ENCODE measurements around the gene LY6G5C. TPM values are rescaled to one million over a fixed set of nuclear protein-coding genes. Genes with fewer than 3 reads are reported as not detected.
A peak's percentile ranks its signal among the peaks of the same experiment; 100 is the strongest.

The LY6G5C gene
- total RNA-seq, 1 experiment from 2014 or later: not detected

DNA sequence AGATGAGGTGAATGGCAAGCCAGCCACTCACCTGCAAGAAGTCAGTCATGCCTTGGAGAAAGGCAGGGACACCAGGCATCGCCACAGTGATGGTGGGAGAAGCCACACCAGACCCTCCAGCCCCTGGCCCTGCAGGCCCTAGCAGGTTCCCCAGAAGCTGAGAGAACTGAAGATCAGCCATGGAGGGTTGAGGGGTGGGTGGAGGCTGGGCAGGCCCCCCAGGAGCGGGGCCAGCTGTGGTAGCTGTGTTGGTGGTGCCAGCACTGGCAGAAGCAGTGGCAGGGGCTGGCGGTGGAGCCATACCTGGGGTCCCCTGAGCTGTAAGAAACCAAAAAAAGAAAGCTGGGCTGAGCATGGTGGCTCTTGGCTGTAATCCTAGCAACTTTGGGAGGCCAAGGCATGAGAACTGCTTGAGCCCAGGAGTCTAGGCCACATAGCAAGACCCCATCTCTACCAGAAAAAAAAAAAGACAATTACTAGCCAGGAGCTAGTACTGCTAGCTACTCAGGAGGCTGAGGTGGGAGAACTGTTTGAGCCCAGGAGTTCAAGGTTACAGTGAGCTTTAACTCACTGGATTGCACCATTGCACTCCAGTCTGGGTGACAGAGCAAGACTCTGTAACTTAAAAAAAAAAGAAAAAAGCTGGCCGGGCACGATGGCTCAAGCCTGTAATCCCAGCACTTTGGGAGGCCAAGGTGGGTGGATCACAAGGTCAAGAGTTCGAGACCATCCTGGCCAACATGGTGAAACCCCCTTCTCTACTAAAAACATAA is 37.9 kb downstream of the LY6G5C start:
- no peak for DNase-seq (ENCODE audit: low spot score)

DNA sequence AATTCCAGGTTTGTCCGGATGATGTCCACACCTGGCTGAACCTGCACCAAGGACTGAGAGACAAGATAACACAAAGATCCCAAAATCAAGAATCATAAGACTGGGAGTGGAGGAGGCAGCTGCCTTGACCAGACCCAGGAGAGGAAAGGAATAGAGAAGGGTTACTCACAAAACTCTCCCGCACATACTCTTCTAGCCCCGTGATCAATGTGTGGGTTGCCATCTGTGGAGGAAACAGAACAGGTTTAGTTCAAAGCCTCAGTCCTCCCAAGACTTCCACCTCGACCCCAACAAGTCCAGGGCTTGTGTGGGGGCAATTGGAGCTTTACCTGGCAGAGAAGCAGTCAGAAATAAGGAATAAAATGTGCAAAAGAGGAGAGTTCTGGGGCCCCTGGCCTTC is 39.5 kb downstream of the LY6G5C start:
- DNase-seq (ENCODE audit: low spot score): no peak

DNA sequence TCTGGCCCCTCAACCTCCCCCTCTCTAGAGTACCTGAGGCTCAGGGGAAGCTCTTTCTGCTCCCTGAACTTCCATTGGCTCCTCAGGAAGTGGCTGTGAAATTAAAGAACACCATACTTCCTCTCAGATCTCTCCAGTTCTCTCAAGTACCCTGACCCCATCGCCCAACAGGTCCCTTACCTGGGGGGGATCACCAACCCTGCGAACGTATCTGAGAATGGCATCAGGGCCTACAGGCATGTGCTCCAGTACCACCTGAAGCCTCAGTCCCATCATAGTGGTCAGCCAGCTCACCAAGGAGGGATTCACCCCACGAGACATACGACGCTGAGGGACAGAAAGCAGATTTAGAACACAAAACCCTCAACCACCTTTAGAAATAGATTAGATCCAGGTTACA is 40.3 kb downstream of the LY6G5C start:
- no peak for DNase-seq (ENCODE audit: low spot score)

DNA sequence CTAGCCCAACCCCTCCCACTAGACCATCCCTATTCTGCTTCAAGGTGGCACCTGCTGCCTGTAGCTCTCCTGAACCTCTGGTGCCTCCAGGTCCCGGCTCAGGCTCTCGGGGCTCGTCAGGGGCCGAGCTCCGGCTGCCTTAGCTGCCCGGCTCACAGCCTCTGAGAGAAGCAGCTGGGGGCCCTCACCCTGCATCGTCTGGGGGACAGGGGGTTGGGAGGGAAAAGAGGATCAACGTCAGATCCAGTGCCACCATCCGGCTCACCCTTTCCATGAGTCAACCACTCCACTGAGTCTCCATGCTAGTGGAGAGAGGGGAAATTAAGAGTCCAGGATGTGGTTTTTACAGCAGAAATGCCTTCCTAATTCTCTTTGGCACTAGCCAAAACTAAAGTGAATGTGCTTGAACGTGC is 41.4 kb downstream of the LY6G5C start:
- DNase-seq (ENCODE audit: low spot score): peak; percentile 88

DNA sequence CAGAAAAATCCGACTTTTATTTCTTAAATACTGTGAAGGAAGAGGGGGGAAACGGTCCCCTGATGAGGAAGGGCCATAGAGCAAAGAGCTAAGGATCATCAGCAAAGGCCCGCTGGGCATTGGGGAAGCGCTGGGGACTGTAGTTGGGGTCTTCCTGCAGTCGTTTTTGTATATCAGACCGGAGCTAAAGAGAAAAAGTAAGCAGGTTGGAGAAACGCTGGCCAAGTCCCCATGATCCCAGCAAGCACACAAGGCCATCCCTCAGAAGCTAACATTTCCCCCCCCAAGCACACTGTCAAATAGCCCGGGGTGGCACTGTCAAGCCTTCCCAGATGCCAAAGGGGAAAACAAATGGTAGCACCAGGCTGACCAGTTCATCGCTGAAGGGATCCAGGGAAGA is 41.8 kb downstream of the LY6G5C start:
- DNase-seq (ENCODE audit: low spot score): no peak

DNA sequence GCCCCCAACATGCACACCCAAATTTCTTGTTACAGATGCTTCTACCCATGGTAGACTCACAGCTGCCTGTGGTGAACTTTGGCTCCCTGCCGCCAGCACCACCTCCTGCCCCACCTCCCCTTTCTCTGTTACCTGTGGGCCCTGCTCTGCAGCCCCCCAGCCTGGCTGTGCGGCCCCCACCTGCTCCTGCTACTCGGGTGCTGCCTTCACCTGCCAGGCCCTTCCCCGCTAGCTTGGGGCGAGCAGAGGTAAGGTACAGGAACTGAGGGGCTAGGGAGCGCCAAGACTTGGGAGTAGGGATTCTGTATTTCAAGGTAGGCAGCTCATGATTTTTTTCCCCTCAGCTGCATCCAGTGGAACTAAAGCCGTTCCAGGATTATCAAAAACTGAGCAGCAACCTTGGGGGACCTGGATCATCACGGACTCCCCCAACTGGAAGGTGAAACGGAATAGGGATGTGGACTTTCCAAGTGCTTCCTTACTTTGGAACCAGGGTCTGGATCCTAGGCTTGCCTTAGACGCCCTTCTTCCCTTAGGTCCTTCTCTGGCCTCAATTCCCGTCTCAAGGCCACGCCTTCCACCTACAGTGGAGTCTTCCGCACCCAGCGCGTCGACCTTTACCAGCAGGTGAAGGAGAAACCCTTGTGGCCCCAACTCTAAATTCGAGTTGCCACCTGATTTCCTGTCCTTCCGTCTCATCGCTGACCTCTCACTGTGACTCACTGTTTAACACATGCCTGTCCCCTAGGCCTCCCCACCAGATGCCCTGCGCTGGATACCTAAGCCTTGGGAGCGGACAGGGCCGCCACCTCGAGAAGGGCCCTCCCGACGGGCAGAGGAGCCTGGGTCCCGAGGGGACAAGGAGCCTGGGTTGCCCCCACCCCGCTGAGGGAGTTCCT is 43.9 kb downstream of the LY6G5C start:
- DNase-seq (ENCODE audit: low spot score): no peak

DNA sequence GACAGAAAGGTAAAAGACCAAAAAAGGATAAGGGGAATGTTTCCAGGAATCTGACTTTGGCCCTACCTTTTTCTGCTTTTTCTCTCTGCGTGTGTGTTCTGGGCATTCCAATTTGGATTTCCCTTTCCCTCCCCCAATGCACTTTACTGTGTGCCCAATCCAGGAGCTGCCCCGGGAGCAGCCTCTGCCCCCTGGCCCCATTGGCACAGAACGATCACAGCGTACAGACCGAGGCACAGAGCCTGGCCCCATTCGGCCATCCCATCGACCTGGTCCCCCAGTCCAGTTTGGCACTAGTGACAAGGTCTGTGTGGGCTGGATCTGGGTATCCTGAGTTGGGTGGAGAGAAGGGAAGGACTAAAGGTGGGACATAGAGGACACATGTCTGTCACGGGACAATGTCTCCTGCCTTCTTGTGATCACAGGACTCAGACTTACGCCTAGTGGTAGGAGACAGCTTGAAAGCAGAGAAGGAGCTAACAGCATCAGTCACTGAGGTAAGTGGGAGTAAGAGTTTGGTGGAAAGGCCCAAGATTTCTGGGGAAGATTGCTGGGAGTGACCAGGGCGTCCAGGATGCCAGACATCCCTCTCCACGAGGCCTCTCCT is 45.8 kb downstream of the LY6G5C start:
- DNase-seq (ENCODE audit: low spot score): no peak

DNA sequence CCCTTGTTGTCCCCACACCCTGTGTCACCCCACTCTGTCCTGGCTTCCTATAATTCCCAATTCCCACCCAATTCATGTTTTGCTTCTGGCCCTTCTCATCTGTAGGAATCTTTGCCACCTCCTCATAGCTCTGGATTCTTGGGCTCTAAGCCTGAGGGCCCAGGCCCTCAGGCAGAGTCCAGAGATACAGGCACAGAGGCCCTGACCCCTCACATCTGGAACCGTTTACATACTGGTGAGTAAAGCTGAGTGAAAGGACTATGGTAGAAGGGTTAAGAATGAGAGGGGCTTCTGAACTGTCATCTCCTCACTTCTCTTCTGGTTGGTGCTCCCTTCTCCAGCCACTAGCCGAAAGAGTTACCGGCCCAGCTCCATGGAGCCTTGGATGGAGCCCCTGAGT is 46.7 kb downstream of the LY6G5C start:
- DNase-seq (ENCODE audit: low spot score): no peak

DNA sequence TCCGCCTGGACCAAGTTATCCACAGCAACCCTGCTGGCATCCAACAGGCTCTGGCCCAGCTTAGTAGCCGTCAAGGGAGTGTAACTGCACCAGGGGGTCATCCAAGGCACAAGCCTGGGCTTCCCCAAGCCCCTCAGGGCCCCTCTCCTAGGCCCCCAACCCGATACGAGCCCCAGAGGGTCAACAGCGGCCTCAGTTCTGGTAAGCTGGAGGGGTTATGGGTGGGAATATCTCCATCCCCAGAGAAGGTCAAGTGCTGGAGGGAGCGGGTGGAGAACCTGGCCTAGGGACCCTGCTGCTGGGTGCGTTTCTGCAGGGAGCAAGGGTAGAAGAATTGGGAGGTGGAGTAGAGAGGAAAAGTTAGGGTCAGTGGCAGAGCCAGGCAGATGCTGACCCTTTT is 47.4 kb downstream of the LY6G5C start:
- DNase-seq (ENCODE audit: low spot score): no peak

DNA sequence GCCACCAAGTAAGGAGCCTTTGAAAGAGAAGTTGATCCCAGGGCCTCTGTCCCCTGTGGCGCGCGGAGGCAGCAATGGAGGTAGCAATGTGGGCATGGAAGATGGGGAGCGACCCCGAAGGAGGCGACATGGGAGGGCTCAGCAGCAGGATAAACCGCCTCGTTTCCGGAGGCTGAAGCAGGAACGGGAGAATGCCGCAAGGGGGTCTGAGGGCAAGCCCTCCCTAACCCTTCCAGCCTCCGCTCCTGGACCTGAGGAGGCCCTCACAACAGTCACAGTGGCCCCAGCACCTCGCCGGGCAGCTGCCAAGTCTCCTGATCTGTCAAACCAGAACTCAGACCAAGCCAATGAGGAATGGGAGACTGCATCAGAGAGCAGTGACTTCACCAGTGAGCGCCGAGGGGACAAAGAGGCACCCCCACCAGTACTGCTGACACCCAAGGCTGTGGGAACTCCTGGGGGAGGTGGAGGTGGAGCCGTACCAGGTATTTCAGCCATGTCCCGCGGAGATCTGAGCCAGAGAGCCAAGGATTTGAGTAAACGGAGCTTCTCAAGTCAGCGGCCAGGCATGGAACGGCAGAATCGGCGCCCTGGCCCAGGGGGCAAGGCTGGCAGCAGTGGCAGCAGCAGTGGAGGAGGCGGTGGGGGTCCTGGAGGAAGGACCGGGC is 48.5 kb downstream of the LY6G5C start:
- no peak for DNase-seq (ENCODE audit: low spot score)

DNA sequence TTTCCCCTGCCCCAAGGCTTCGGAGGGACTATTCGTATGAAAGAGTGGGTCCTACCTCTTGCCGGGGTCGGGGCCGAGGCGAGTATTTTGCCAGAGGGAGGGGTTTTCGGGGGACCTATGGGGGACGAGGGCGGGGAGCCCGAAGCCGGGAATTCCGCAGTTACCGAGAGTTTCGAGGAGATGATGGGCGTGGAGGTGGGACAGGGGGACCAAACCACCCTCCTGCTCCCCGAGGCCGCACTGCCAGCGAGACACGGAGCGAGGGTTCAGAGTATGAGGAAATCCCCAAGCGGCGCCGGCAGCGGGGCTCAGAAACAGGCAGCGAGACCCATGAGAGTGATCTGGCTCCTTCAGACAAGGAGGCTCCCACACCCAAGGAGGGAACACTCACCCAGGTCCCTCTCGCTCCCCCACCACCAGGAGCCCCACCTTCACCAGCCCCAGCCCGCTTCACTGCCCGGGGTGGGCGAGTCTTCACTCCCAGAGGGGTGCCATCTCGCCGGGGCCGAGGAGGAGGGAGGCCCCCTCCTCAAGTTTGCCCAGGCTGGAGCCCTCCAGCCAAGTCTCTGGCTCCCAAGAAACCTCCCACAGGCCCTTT is 49.1 kb downstream of the LY6G5C start:
- no peak for DNase-seq (ENCODE audit: low spot score)

DNA sequence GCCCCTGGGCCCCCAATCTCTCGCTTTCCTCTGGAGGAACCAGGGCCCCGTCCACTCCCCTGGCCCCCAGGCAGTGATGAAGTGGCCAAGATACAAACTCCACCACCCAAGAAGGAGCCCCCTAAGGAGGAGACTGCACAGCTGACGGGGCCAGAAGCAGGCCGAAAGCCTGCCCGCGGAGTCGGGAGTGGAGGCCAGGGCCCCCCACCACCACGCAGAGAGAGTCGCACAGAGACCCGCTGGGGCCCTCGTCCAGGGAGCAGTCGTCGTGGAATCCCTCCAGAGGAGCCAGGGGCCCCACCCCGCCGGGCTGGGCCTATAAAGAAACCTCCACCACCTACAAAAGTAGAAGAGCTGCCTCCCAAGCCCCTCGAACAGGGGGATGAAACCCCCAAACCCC is 49.7 kb downstream of the LY6G5C start:
- no peak for DNase-seq (ENCODE audit: low spot score)

DNA sequence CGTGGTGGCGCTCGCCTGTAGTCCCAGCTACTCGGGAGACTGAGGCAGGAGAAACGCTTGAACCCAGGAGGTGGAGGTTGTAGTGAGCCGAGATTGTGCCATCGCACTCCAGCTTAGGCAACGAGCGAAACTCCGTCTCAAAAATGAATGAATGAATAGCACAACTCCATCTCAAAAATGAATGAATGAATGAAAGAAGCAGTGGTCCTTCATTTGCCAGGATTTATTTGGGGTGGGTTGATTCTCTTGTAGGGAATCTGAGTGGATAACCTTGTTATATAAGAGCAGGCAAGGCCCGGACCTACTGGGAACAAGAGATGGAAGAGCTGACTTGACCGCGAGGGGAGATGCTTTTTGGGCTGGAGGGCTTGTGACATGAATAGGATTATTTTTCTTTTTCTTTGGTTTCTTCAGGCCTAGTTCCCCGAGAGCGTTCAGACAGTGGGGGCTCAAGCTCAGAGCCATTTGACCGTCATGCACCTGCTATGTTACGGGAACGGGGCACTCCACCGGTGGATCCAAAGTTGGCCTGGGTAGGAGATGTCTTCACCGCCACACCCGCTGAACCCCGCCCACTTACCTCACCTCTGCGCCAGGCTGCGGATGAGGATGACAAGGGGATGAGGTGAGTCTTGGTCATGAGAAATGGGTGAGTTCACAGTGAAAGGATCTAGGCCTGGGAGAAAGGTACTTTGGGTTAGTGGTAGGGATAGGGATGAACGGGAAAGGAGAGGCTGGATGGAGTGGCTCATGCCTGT is 50.5 kb downstream of the LY6G5C start:
- no peak for DNase-seq (ENCODE audit: low spot score)

DNA sequence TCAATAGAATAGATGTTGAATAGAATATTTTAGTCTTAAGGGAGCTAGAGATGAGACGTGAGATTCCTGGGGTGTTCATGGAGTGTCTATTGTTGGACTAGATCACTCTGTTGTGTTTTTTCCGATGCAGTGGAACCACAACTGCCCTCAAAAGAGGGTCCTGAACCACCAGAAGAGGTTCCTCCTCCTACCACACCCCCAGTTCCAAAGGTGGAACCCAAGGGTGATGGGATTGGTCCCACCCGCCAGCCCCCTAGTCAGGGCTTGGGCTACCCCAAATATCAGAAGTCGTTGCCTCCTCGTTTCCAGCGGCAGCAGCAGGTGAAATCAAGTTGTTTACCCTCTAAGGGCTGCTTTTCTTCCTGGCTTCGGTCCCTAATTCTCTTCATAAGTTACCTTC is 51.9 kb downstream of the LY6G5C start:
- no peak for DNase-seq (ENCODE audit: low spot score)

DNA sequence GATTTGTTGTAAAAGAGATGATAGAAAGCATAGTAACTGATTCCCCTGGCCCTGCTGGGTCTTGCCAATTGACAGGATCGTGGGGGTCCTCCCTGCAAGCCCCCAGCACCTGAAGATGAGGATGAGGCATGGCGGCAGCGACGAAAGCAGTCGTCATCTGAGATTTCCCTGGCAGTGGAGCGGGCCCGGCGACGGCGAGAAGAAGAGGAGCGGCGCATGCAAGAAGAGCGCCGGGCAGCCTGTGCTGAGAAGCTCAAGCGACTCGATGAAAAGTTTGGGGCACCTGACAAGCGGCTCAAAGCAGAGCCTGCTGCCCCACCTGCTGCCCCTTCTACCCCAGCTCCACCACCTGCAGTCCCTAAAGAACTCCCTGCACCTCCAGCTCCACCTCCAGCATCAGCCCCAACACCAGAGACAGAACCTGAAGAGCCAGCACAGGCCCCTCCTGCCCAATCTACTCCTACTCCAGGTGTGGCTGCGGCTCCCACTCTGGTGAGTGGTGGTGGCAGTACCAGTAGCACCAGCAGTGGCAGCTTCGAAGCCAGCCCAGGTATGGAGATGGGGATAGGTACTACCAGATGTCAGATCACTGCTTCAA is 53.1 kb downstream of the LY6G5C start:
- no peak for DNase-seq (ENCODE audit: low spot score)

DNA sequence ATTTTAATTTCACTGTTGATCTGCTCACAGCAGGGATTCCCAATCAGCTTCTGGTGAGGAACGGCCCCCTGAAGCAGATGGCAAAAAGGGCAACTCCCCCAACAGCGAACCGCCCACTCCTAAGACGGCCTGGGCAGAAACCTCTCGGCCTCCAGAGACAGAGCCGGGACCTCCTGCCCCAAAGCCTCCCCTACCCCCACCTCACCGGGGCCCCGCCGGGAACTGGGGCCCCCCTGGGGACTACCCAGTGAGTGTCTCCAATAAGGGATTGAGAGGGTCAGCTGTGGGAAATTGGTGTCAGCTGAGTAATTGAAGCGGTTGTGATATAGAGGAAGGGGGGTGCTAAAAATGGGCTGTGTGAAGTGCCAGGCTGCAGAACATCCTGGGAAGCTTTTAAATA is 53.9 kb downstream of the LY6G5C start:
- no peak for DNase-seq (ENCODE audit: low spot score)
